Measurements from ENCODE around the gene RIPK4. TPM values are rescaled to one million over a fixed set of nuclear protein-coding genes. Genes with fewer than 3 reads are reported as not detected.

RIPK4 gene
- total RNA-seq, 1 experiment from 2014 or later = 39.5 TPM

- DNase-seq (ENCODE audit: low read depth) = no peak
Observed at GRCh38 chr21:41691205-41692184, 75.4 kb downstream of the RIPK4 start.

Other genes starting within 250 kb of the RIPK4 start
- 3.3 and 3.5 TPM in 2 replicates for gene PRDM15, start 112.3 kb upstream of the RIPK4 start, total RNA-seq (2014; rRNA removed; shearing (Covaris generic))
- 25.3 and 35.4 TPM in 2 replicates for gene C2CD2, start 187.0 kb upstream of the RIPK4 start, total RNA-seq (2014; rRNA removed; shearing (Covaris generic))
- gene ZBTB21, start 243.3 kb upstream of the RIPK4 start, total RNA-seq (2014; rRNA removed; shearing (Covaris generic)) = 16.9 and 17.7 TPM in 2 replicates

Data from Daoy (cell line).